Kidney (tissue), 14 donors: ENCODE measurements around the gene SRSF6. TPM values are rescaled to one million over a fixed set of nuclear protein-coding genes. Genes with fewer than 3 reads are reported as not detected.

Experiments
- DNase-seq, 5 donors: peaks; one replicate each; pipeline ENCODE4 v3.0.0-alpha.2; 2013 to 2020
- FAIRE-seq: peaks from 2 replicates; lab custom pipeline; 2012; peaks lifted over from hg19 to GRCh38; lab: Jason Lieb, UNC
- H3K27ac ChIP-seq, 2 donors: one replicate each; pipeline ENCODE4 v1.7.0; 2013; ENCODE audit warnings: low read depth in 2 of 2, low read length in 2 of 2, inconsistent platforms in 1 of 2
- H3K27me3 ChIP-seq: one replicate; pipeline ENCODE4 v1.7.1; 2013; ENCODE audit warnings: low read length, inconsistent platforms; ENCODE audit not compliant: control insufficient read depth, insufficient read depth
- H3K36me3 ChIP-seq, 3 donors: one replicate each; pipeline versions ENCODE4 v1.7.0 to v1.7.1; 2013; ENCODE audit warnings: low read length in 3 of 3, control low read depth in 1 of 3, inconsistent platforms in 1 of 3; ENCODE audit not compliant: insufficient read depth in 3 of 3, control insufficient read depth in 2 of 3
- H3K4me1 ChIP-seq, 3 donors: one replicate each; pipeline versions ENCODE4 v1.7.0 to v1.7.1; 2013; ENCODE audit warnings: low read length in 3 of 3, inconsistent platforms in 1 of 3, low read depth in 1 of 3; ENCODE audit not compliant: control insufficient read depth in 2 of 3, insufficient read depth in 2 of 3
- H3K4me3 ChIP-seq, 3 donors: one replicate each; pipeline versions ENCODE4 v1.7.0 to v1.8.1; 2013; ENCODE audit warnings: low read length in 3 of 3, control low read depth in 1 of 3, inconsistent platforms in 1 of 3
- H3K9ac ChIP-seq, 3 donors: one replicate each; pipeline versions ENCODE4 v1.7.0 to v1.7.1; 2013; ENCODE audit warnings: low read length in 3 of 3, control low read depth in 1 of 3, inconsistent platforms in 1 of 3
- H3K9me3 ChIP-seq, 3 donors: one replicate each; pipeline versions ENCODE4 v1.7.0 to v1.7.1; 2013; ENCODE audit warnings: low read length in 3 of 3, control low read depth in 1 of 3, inconsistent platforms in 1 of 3; ENCODE audit not compliant: control insufficient read depth in 2 of 3, insufficient read depth in 1 of 3
- intact Hi-C: fragments of 100-400 bp; cut with DNase I; formaldehyde crosslinking; loops from one replicate; pipeline ENCODE4 v1.11.1; 2022
- polyA plus RNA-seq: library from polyadenylated mRNA; stranded (reverse); fragments of 350-450 nt; fragmentation: Illumina TruSeq; extraction: RNeasy Lipid Tissue Mini Kit (QIAGEN cat#74804); gene quantifications from one replicate; pipeline ENCODE4 v1.2.3, GENCODE V29; 2014; ENCODE audit warnings: low read depth, low replicate concordance; ENCODE audit not compliant: insufficient read depth
- total RNA-seq: library from RNA; stranded (reverse); fragmentation: NEBNext Ultra II Directional; extraction: Animal tissue kit (Norgen Biotek cat#: 25700); gene quantifications from one replicate; pipeline ENCODE4 v1.2.1, GENCODE V29; 2021
- TF ChIP-seq, protein P1 (sequence below): IDR thresholded peaks from 3 replicates; pipeline ENCODE4 v1.5.1; 2012; ENCODE audit warnings: mild to moderate bottlenecking, moderate library complexity, borderline replicate concordance; ENCODE audit not compliant: insufficient read depth; ENCODE audit errors: extremely low read depth
- donor health status: control.
- donor health status: control.
- donor health status: control.
- donor health status: control.
- donor health status: control.
- donor health status: DM: yes; HTN: yes; CAD: no.
- donor health status: Normal renal cell carcinoma (clear cell type).

The SRSF6 gene
- total and polyA plus RNA-seq, 2 donors from 2014 or later = 84.9 to 131 TPM

DNA sequence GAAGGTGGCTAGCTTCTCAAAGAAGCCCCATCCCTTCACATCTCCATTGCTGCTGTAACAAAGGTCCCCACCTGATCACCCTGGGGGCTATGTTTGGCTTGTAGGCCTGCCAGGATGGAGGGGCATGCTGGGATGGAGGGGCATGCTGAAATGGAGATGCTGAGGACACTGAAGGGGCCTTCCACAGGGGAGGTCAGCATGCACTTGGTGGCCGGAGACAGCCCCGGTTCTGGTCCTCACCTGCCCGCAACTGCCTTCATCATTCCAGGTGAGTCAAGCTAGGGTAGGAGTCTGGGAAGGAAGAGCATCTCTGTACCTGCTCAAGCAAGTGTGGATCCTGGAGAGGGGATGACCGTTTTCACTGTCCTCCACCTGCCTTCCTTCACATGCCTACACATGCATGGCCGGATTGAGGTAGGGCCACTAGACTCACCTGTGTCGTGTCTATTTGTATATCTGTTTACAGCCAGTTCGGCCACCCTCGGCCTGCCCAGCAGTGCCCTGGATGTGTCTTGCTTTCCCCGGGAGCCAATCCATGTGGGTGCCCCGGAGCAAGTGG is 55.8 kb downstream of the SRSF6 start:
- FAIRE-seq (no peak), DNase-seq (peak in 1 of 5 donors; percentile 52)
- Histone ChIP-seq H3K9ac (peak overlapping the region in 2 of 3 donors; percentile 30 to 58), H3K27me3 (no peaks in the 10 kb centered on the region), H3K4me1 (peaks cover 0 to 12% (median 0%) of the 10 kb centered on the region in 3 donors), H3K27ac (no peak overlapping the region), H3K4me3 (peak overlapping the region; percentile 38 to 76 (median 74)), H3K9me3 (no peaks in the 10 kb centered on the region), H3K36me3 (no peaks in the 10 kb centered on the region)
- TF ChIP-seq, protein P1, sequence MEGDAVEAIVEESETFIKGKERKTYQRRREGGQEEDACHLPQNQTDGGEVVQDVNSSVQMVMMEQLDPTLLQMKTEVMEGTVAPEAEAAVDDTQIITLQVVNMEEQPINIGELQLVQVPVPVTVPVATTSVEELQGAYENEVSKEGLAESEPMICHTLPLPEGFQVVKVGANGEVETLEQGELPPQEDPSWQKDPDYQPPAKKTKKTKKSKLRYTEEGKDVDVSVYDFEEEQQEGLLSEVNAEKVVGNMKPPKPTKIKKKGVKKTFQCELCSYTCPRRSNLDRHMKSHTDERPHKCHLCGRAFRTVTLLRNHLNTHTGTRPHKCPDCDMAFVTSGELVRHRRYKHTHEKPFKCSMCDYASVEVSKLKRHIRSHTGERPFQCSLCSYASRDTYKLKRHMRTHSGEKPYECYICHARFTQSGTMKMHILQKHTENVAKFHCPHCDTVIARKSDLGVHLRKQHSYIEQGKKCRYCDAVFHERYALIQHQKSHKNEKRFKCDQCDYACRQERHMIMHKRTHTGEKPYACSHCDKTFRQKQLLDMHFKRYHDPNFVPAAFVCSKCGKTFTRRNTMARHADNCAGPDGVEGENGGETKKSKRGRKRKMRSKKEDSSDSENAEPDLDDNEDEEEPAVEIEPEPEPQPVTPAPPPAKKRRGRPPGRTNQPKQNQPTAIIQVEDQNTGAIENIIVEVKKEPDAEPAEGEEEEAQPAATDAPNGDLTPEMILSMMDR = no peak
- intact Hi-C loops = no loop called here

Other genes starting within 250 kb of the SRSF6 start
- gene L3MBTL1, start 49.8 kb downstream of the SRSF6 start, total RNA-seq = 16.2 TPM
- gene L3MBTL1, start 49.8 kb downstream of the SRSF6 start, polyA plus RNA-seq = 4.8 TPM
- 42.9 TPM for gene SGK2, start 101.1 kb downstream of the SRSF6 start, total RNA-seq
- 95.1 TPM for gene SGK2, start 101.1 kb downstream of the SRSF6 start, polyA plus RNA-seq
- gene IFT52, start 133.0 kb downstream of the SRSF6 start, total RNA-seq = 35.2 TPM
- 27.0 TPM for gene IFT52, start 133.0 kb downstream of the SRSF6 start, polyA plus RNA-seq
- 1.3 TPM for gene MYBL2, start 209.2 kb downstream of the SRSF6 start, total RNA-seq
- gene MYBL2, start 209.2 kb downstream of the SRSF6 start, polyA plus RNA-seq = not detected